ENCODE results near the gene TENM4.

The TENM4 gene

DNA sequence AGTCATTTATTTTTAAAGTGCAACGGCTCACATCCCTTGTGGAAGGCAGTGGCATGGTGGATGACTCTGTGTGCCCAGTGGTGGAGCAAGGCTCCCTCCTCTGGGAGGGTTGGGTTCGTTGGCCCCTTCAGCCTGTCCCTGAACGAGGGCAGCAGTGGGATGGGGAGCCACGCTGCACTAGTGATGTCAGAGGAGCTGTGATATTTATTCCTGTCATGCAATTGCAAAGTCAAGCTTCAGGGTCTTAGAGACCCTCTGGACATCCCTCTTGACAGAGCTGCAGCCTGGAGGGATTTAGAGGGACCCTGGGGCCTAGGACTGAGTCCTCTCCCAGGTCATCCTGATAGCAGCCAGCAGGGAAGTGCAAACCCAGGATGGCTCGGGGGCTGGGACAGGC is 788.0 kb downstream of the TENM4 start:
- TF ChIP-seq, protein P1, sequence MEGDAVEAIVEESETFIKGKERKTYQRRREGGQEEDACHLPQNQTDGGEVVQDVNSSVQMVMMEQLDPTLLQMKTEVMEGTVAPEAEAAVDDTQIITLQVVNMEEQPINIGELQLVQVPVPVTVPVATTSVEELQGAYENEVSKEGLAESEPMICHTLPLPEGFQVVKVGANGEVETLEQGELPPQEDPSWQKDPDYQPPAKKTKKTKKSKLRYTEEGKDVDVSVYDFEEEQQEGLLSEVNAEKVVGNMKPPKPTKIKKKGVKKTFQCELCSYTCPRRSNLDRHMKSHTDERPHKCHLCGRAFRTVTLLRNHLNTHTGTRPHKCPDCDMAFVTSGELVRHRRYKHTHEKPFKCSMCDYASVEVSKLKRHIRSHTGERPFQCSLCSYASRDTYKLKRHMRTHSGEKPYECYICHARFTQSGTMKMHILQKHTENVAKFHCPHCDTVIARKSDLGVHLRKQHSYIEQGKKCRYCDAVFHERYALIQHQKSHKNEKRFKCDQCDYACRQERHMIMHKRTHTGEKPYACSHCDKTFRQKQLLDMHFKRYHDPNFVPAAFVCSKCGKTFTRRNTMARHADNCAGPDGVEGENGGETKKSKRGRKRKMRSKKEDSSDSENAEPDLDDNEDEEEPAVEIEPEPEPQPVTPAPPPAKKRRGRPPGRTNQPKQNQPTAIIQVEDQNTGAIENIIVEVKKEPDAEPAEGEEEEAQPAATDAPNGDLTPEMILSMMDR (IDR thresholded peaks at IDR 0.05; ENCODE audit: extremely low read depth, missing control alignments) = no peak

DNA sequence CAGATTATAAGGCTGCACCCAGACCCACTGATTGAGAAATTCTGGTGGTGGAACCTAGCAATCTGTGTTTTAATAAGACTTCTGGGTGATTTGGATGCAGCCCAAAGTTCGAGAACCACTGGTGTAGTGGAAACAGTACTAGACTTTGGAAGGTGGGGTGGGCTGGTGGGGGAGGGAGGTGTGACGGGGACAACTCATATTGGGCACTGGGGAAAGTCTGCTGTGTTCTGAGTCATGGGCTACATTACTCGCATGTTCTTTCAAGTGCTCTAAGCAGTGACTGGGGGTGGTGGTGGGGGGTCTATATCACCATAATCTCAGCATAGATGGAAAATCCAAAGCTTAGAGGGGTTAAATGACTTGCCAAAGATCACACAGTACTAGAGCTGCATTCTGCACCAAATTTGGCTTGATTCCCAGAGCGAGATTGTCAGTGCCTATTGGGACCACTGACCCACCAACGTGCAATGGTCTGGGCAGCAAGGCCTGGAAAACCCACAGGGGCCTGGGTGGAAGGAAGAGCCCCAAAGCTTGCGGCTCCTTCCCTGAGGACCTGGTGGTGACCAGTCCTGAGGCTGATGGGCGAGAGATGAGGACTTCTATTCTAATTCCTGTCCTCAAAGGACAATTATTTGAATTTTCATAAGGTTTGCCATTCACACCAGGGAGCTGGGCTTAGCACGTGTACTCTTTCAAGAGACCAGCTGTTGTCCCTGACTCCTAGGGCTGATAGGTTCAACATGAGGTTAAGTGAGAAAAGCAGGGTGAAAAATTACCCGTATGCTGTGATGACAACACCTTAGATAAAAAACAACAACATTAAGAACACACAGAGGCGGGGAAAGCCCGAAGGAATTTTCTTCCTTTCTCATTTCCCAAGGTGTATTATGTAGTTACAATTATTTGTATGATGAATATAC is 788.6 kb downstream of the TENM4 start:
- TF ChIP-seq, protein P1 (IDR thresholded peaks at IDR 0.05; ENCODE audit: extremely low read depth, missing control alignments) = no peak
- DNase-seq (ENCODE audit: low spot score) = no peak

More for the DNA sequence above, 788.0 kb downstream of the TENM4 start:
- DNase-seq (ENCODE audit: low spot score) = no peak

- DNase-seq (ENCODE audit: low spot score) = no peak
- TF ChIP-seq, protein P1 (IDR thresholded peaks at IDR 0.05; ENCODE audit: extremely low read depth, missing control alignments) = no peak
Measured at GRCh38 chr11:78651136-78651775, 789.6 kb downstream of the TENM4 start.

GRCh38 chr11:78649361-78650215 is 791.2 kb downstream of the TENM4 start:
- no peak for DNase-seq (ENCODE audit: low spot score)
- TF ChIP-seq, protein P1 (IDR thresholded peaks at IDR 0.05; ENCODE audit: extremely low read depth, missing control alignments) = no peak

DNA sequence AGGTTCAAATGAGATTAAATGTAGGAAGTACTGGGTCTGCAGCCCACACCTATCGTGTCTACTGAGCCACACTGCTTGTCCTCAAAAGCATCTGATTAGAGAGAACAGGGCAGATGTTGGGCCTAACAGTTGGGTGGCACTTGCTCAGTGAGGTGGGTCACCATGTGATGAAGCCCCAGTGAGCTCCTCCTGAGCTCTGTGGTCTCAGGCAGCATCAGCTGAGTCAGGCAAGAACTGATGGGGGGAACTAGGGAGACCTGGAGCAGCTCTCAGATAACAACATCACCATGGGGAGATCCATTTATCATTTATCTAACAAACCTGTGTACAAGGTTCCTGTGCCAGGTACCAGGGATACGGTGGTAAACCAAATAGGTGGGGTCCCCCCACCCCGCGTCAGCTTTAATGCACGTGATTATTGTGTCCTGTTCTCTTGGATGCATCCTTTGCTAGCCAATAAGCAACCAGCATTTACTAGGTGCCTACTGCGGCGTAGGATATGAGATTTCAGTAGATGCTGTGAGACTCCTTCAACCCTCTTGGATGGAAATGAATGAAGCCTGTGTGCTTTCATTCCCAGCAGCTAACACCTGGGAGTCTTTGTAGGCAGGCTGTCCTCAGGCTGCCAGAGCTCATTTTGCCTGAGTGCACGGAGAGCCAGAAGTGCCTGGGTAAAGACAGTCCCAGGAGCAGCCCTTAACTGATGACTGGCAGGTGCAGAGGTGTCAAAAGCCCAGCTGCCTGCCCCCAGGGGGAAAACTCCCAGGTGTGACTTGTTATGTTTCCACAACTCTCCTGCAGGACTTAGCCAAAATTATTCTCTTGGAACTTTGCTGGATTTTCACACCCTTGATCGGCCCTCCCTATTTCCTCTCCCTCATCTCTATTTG is 792.6 kb downstream of the TENM4 start:
- DNase-seq (ENCODE audit: low spot score) = no peak
- TF ChIP-seq, protein P1 (IDR thresholded peaks at IDR 0.05; ENCODE audit: extremely low read depth, missing control alignments) = no peak

DNA sequence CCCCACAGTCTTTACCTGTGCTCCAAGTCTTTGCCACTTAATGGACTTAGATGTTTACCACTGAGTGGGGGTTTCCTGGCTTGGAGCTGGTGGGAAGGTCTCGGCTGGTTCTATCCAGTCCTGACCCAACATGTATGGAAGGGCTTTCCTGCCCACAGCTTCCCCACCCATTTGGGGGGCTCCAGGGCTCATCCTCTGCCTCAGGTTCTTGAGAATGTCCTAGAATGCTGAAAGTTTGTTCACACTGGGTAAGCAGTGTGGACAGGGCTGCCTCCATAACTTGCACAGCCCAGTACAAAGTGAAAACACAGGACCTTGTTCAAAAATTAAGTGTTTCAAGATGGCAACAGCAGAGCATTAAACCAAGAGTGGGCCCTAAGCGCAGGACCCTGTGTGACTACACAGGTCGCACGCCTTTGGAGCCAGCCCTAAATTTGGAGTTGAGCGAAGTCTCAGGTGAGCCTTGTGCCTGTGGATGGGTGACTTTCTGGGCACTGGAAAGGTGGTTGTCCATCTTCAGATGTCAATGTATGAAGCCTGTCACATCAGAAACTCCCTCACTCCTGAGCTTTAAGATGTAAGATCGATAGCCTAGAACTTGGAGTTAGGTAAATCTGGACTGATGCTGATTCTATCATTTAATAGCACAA is 793.4 kb downstream of the TENM4 start:
- DNase-seq (ENCODE audit: low spot score) = no peak
- TF ChIP-seq, protein P1 (IDR thresholded peaks at IDR 0.05; ENCODE audit: extremely low read depth, missing control alignments) = no peak

Measured in GM20000 (cell line).